Astrocyte (in vitro differentiated cells and primary cell): ENCODE data around the gene SH3RF1. TPM values are rescaled to one million over a fixed set of nuclear protein-coding genes. Genes with fewer than 3 reads are reported as not detected.

Experiments
- DNase-seq: peaks from one replicate; pipeline ENCODE4 v3.0.0-alpha.2; 2010; ENCODE audit warnings: low read depth
- FAIRE-seq: peaks from 2 replicates; lab custom pipeline; 2011; peaks lifted over from hg19 to GRCh38; lab: Jason Lieb, UNC
- H2AFZ ChIP-seq: 2 replicates; pipeline ENCODE4 v1.6.0; 2012; ENCODE audit warnings: low read depth, low read length, inconsistent platforms
- H3K27ac ChIP-seq: 2 replicates; pipeline ENCODE4 v1.5.1; 2011; ENCODE audit warnings: low read depth, low read length, inconsistent platforms
- H3K27me3 ChIP-seq: 2 replicates; pipeline ENCODE4 v1.6.0; 2011; ENCODE audit warnings: low read length, inconsistent platforms; ENCODE audit not compliant: insufficient read depth
- H3K36me3 ChIP-seq: 2 replicates; pipeline ENCODE4 v1.5.1; 2011; ENCODE audit warnings: low read length, inconsistent platforms; ENCODE audit not compliant: insufficient read depth
- H3K4me1 ChIP-seq: 2 replicates; pipeline ENCODE4 v1.5.1; 2011; ENCODE audit warnings: low read length, inconsistent platforms; ENCODE audit not compliant: insufficient read depth
- H3K4me2 ChIP-seq: 2 replicates; pipeline ENCODE4 v1.6.0; 2012; ENCODE audit warnings: low read length, inconsistent platforms
- H3K4me3 ChIP-seq: 2 replicates; pipeline ENCODE4 v1.5.1; 2011; ENCODE audit warnings: low read depth, mild to moderate bottlenecking, low read length, inconsistent platforms; ENCODE audit not compliant: insufficient read depth
- H3K79me2 ChIP-seq: 2 replicates; pipeline ENCODE4 v1.6.0; 2012; ENCODE audit warnings: mild to moderate bottlenecking, low read length, inconsistent platforms; ENCODE audit not compliant: insufficient read depth
- H3K9ac ChIP-seq: 2 replicates; pipeline ENCODE4 v1.6.0; 2012; ENCODE audit warnings: mild to moderate bottlenecking, low read length, inconsistent platforms
- H3K9me3 ChIP-seq: 2 replicates; pipeline ENCODE4 v1.5.1; 2012; ENCODE audit warnings: low read depth, mild to moderate bottlenecking, low read length, inconsistent platforms; ENCODE audit not compliant: insufficient read depth
- H4K20me1 ChIP-seq: 2 replicates; pipeline ENCODE4 v1.6.0; 2012; ENCODE audit warnings: low read length, inconsistent platforms; ENCODE audit not compliant: insufficient read depth
- H3K27ac Mint-ChIP-seq: one replicate; pipeline ENCODE4 v1.8.0; 2021; ENCODE audit warnings: mild to moderate bottlenecking, mixed read lengths; ENCODE audit not compliant: unreplicated experiment
- H3K27me3 Mint-ChIP-seq: one replicate; pipeline ENCODE4 v1.8.0; 2021; ENCODE audit warnings: low read depth, mixed read lengths; ENCODE audit not compliant: unreplicated experiment
- H3K36me3 Mint-ChIP-seq: one replicate; pipeline ENCODE4 v1.8.0; 2021; ENCODE audit warnings: low read depth, mixed read lengths; ENCODE audit not compliant: unreplicated experiment
- H3K4me1 Mint-ChIP-seq: one replicate; pipeline ENCODE4 v1.8.0; 2021; ENCODE audit warnings: low read depth, mixed read lengths; ENCODE audit not compliant: unreplicated experiment
- H3K4me3 Mint-ChIP-seq: one replicate; pipeline ENCODE4 v1.8.0; 2021; ENCODE audit warnings: mild to moderate bottlenecking, moderate library complexity, mixed read lengths; ENCODE audit not compliant: unreplicated experiment
- H3K9me3 Mint-ChIP-seq: one replicate; pipeline ENCODE4 v1.8.0; 2021; ENCODE audit warnings: mild to moderate bottlenecking, mixed read lengths; ENCODE audit not compliant: unreplicated experiment
- CTCF ChIP-seq: IDR thresholded peaks from 2 replicates; pipeline ENCODE4 v1.5.1; 2011; ENCODE audit warnings: low read depth, mild to moderate bottlenecking, inconsistent platforms, low read length, moderate library complexity; ENCODE audit not compliant: insufficient read depth
- EZH2 ChIP-seq: IDR thresholded peaks from 2 replicates; pipeline ENCODE4 v1.6.1; 2012; ENCODE audit warnings: mild to moderate bottlenecking, low read length, inconsistent platforms; ENCODE audit not compliant: insufficient read depth
- total RNA-seq: library from RNA; stranded (reverse); gene quantifications from 2 replicates; pipeline ENCODE4 v1.2.1, GENCODE V29; 2021

SH3RF1 gene
- total RNA-seq, 1 donor from 2014 or later = 25.9 TPM

GRCh38 chr4:169050881-169051760, 219.6 kb downstream of the SH3RF1 start:
- Mint-ChIP-seq H3K9me3 (no peaks in the 10 kb centered on the region), H3K4me1 (peaks cover 8% of the 10 kb centered on the region), H3K36me3 (peaks cover 2% of the 10 kb centered on the region), H3K27me3 (peaks cover 9% of the 10 kb centered on the region), H3K27ac (no peak overlapping the region), H3K4me3 (no peak overlapping the region)
- Histone ChIP-seq H3K36me3 (no peaks in the 10 kb centered on the region), H3K27me3 (no peaks in the 10 kb centered on the region), H3K9me3 (no peaks in the 10 kb centered on the region), H3K9ac (no peak overlapping the region), H3K79me2 (no peaks in the 10 kb centered on the region), H3K4me1 (peaks cover 5% of the 10 kb centered on the region), H3K27ac (no peak overlapping the region), H3K4me3 (no peak overlapping the region), H2AFZ (no peak overlapping the region), H4K20me1 (no peaks in the 10 kb centered on the region), H3K4me2 (no peak overlapping the region)
- FAIRE-seq = no peak
- TF ChIP-seq EZH2 = no peak
- TF ChIP-seq CTCF = no peak
- DNase-seq = no peak

GRCh38 chr4:169050284-169050683, 220.5 kb downstream of the SH3RF1 start:
- Histone ChIP-seq H4K20me1 (no peaks in the 10 kb centered on the region), H3K79me2 (no peaks in the 10 kb centered on the region), H3K9ac (no peak overlapping the region), H3K4me1 (peaks cover 5% of the 10 kb centered on the region), H3K9me3 (no peaks in the 10 kb centered on the region), H2AFZ (no peak overlapping the region), H3K27me3 (no peaks in the 10 kb centered on the region), H3K27ac (no peak overlapping the region), H3K4me3 (no peak overlapping the region), H3K4me2 (no peak overlapping the region), H3K36me3 (no peaks in the 10 kb centered on the region)
- peaks cover 11% of the 10 kb centered on the region for H3K27me3 Mint-ChIP-seq
- peaks cover 8% of the 10 kb centered on the region for H3K4me1 Mint-ChIP-seq
- DNase-seq (no peak), FAIRE-seq (no peak)
- H3K27ac Mint-ChIP-seq = no peak overlapping the region
- no peak overlapping the region for H3K4me3 Mint-ChIP-seq
- no peak for TF ChIP-seq EZH2
- TF ChIP-seq CTCF = no peak
- H3K36me3 Mint-ChIP-seq = peaks cover 2% of the 10 kb centered on the region
- no peaks in the 10 kb centered on the region for H3K9me3 Mint-ChIP-seq

- Mint-ChIP-seq H3K27ac (no peak overlapping the region), H3K4me1 (peaks cover 8% of the 10 kb centered on the region), H3K9me3 (no peaks in the 10 kb centered on the region), H3K27me3 (peaks cover 11% of the 10 kb centered on the region), H3K36me3 (peaks cover 2% of the 10 kb centered on the region), H3K4me3 (no peak overlapping the region)
- Histone ChIP-seq H3K9ac (no peak overlapping the region), H2AFZ (no peak overlapping the region), H3K79me2 (no peaks in the 10 kb centered on the region), H3K36me3 (no peaks in the 10 kb centered on the region), H3K4me3 (no peak overlapping the region), H3K4me2 (no peak overlapping the region), H3K27ac (no peak overlapping the region), H3K9me3 (no peaks in the 10 kb centered on the region), H4K20me1 (no peaks in the 10 kb centered on the region), H3K4me1 (peaks cover 5% of the 10 kb centered on the region), H3K27me3 (no peaks in the 10 kb centered on the region)
- FAIRE-seq (no peak), DNase-seq (no peak)
- TF ChIP-seq CTCF = no peak
- TF ChIP-seq EZH2 = no peak
These were observed 221.8 kb downstream of the SH3RF1 start for GRCh38 chr4:169048868-169049414.
